B cell (primary cell): ENCODE data around the gene OR5C1. TPM values are rescaled to one million over a fixed set of nuclear protein-coding genes. Genes with fewer than 3 reads are reported as not detected.

Source experiments
- ATAC-seq: fragments of 200-7000 bp; cut with Tn5 transposase; one replicate; pipeline ENCODE4 v1.10.0; 2021; ENCODE audit warnings: low read depth, mild to moderate bottlenecking, moderate number of reproducible peaks, moderate library complexity
- CTCF ChIA-PET: fragments of 350-600 bp; sonication (Branson Sonifier 250); formaldehyde crosslinking; loops from one replicate; lab custom pipeline; 2021; ENCODE audit warnings: antibody characterized with exemption, inconsistent platforms; lab: Charles Lee
- POLR2A ChIA-PET: fragments of 350-600 bp; sonication (Branson Sonifier 250); formaldehyde crosslinking; loops from one replicate; lab custom pipeline; 2021; ENCODE audit warnings: antibody characterized with exemption; lab: Charles Lee
- DNase-seq: peaks from one replicate; pipeline ENCODE4 v3.0.0; 2013
- H2AFZ ChIP-seq: 2 replicates; pipeline ENCODE4 v1.6.1; 2012; ENCODE audit warnings: mild to moderate bottlenecking, low read depth, low read length; ENCODE audit not compliant: insufficient read depth, poor library complexity, severe bottlenecking
- H3K27ac ChIP-seq, 2 donors: 1 replicate in 1 of 2; 2 replicates in 1 of 2; pipeline ENCODE4 v1.5.1; 2012 to 2013; ENCODE audit warnings: low read length in 2 of 2, mild to moderate bottlenecking in 2 of 2, moderate library complexity in 1 of 2
- H3K27me3 ChIP-seq, 4 experiments: fragments of 200-600 bp in 1 of 4; sonication (generic) in 1 of 4; replicated peaks in 1 of 4; 1 replicate in 2 of 4; 2 replicates in 2 of 4; pipeline versions ENCODE4 v1.6.1 to v1.7.0; 2013 to 2016; ENCODE audit warnings: low read length in 3 of 4, mild to moderate bottlenecking in 2 of 4, mixed read lengths in 1 of 4, moderate library complexity in 1 of 4; ENCODE audit not compliant: insufficient read depth in 4 of 4, control insufficient read depth in 3 of 4; ENCODE audit errors: control extremely low read depth in 1 of 4
- H3K36me3 ChIP-seq, 2 experiments: replicated peaks in 1 of 2; 1 replicate in 1 of 2; 2 replicates in 1 of 2; pipeline versions ENCODE4 v1.6.1 to v1.7.1; 2013; ENCODE audit warnings: low read length in 1 of 2; ENCODE audit not compliant: insufficient read depth in 2 of 2, control insufficient read depth in 1 of 2; ENCODE audit errors: control extremely low read depth in 1 of 2, extremely low read depth in 1 of 2
- H3K4me1 ChIP-seq, 2 donors: fragments of 200-600 bp in 1 of 2; sonication (generic) in 1 of 2; 1 replicate in 1 of 2; 2 replicates in 1 of 2; pipeline versions ENCODE4 v1.5.1 to v1.6.1; 2013 to 2017; ENCODE audit warnings: low read length in 2 of 2; ENCODE audit not compliant: control insufficient read depth in 2 of 2, insufficient read depth in 2 of 2
- H3K4me2 ChIP-seq: replicated peaks from 2 replicates; pipeline ENCODE3; 2012; ENCODE audit warnings: mild to moderate bottlenecking, low read depth, low read length; ENCODE audit not compliant: poor library complexity, severe bottlenecking
- H3K4me3 ChIP-seq, 5 experiments: fragments of 200-600 bp in 1 of 5; sonication (generic) in 1 of 5; 1 replicate in 3 of 5; 2 replicates in 2 of 5; pipeline versions ENCODE4 v1.5.1 to v1.7.0; 2011 to 2016; ENCODE audit warnings: low read length in 4 of 5, mild to moderate bottlenecking in 4 of 5, low read depth in 2 of 5, control low read depth in 1 of 5, moderate library complexity in 1 of 5; ENCODE audit not compliant: insufficient read depth in 1 of 5; ENCODE audit errors: control extremely low read depth in 1 of 5, extremely low read depth in 1 of 5
- H3K79me2 ChIP-seq: fragments of 200-600 bp; sonication (generic); one replicate; pipeline ENCODE4 v1.6.0; 2016; ENCODE audit warnings: low read length; ENCODE audit not compliant: control insufficient read depth, insufficient read depth
- H3K9ac ChIP-seq: fragments of 200-600 bp; sonication (generic); 2 replicates; pipeline ENCODE4 v1.6.1; 2017; ENCODE audit warnings: mild to moderate bottlenecking, low read length, moderate library complexity
- H3K9me3 ChIP-seq, 3 donors: one replicate each; pipeline versions ENCODE4 v1.6.1 to v1.7.1; 2013; ENCODE audit warnings: low read length in 2 of 3; ENCODE audit not compliant: control insufficient read depth in 2 of 3, insufficient read depth in 1 of 3; ENCODE audit errors: control extremely low read depth in 1 of 3
- H4K20me1 ChIP-seq: 2 replicates; pipeline ENCODE4 v1.6.0; 2012; ENCODE audit warnings: mild to moderate bottlenecking, low read length; ENCODE audit not compliant: insufficient read depth, control insufficient read depth, poor library complexity, severe bottlenecking
- H3K27ac Mint-ChIP-seq: one replicate; pipeline ENCODE4 v1.8.0; 2021; ENCODE audit warnings: mixed read lengths
- H3K27me3 Mint-ChIP-seq: one replicate; pipeline ENCODE4 v1.8.0; 2021; ENCODE audit warnings: mixed read lengths
- H3K4me1 Mint-ChIP-seq: one replicate; pipeline ENCODE4 v1.8.0; 2021; ENCODE audit warnings: mixed read lengths
- H3K4me3 Mint-ChIP-seq: one replicate; pipeline ENCODE4 v1.8.0; 2021; ENCODE audit warnings: mixed read lengths
- H3K9me3 Mint-ChIP-seq: one replicate; pipeline ENCODE4 v1.8.0; 2022; ENCODE audit warnings: mixed read lengths; ENCODE audit not compliant: insufficient read depth
- EZH2 ChIP-seq: IDR thresholded peaks from 2 replicates; pipeline ENCODE4 v1.6.1; 2012; ENCODE audit warnings: borderline replicate concordance, low read depth, mild to moderate bottlenecking, moderate library complexity, low read length; ENCODE audit not compliant: insufficient read depth, poor library complexity, severe bottlenecking
- WGBS: methylation state at CpG from one replicate; pipeline ENCODE4 v1.1.5; 2013; ENCODE audit warnings: missing lambda C conversion rate; ENCODE audit not compliant: insufficient coverage; 5-methylcytosine and 5-hydroxymethylcytosine counted together
- intact Hi-C: fragments of 100-400 bp; cut with micrococcal nuclease; formaldehyde crosslinking; loops from one replicate; pipeline ENCODE4 v1.10.0; 2022
- polyA plus RNA-seq: library from polyadenylated mRNA; depleted of rRNA; stranded (reverse); fragments of >200 nt; gene quantifications from 2 replicates; pipeline ENCODE4 v1.2.3, GENCODE V29; 2012
- total RNA-seq, 2 donors: library from RNA; stranded (reverse); fragments of 120-200 nt in 1 of 2; gene quantifications; 1 replicate in 1 of 2; 2 replicates in 1 of 2; pipeline versions ENCODE4 v1.2.3 to v1.2.4, GENCODE V29; 2013 to 2022
- TF ChIP-seq, protein P1 (sequence below): fragments of 200-600 bp; IDR thresholded peaks from one replicate; pipeline ENCODE4 v1.8.0; 2022; ENCODE audit warnings: antibody characterized with exemption, mild to moderate bottlenecking

OR5C1 gene
- total and polyA plus RNA-seq, 2 donors (not counting 1 experiment from before 2014, with no cell fraction given) = not detected

DNA sequence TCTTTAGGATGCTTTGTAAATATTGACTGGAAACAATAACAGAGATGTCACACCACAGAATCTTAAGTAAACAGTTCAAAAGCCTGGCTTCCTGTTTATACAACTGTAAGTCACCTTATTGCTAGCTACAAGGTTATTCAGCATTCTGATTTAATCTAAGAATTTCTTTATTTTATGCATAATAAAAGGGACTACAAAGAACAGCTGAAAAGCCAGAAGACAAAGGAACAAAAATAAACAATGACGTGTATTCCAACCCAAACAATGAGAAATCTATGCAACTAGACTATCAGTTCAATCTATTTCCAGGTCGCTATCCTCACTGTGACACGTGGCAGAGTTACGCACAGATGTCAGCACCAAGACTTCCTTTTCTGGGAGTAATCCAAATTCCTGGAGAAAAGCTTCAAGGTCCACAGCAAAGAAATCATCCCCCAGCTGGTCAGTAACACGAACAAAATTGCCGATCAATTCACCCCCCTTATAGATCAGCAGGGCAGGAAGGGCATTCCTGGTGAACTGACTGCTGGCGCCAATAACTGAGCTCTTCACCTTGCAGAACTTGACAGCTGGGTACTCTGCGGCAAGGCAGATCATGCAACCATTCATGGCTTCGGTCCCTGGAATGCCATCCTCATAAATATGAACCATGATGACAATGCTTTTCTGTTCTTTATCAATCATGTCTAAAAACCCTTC lies 31.2 kb downstream of the OR5C1 start:
- Histone ChIP-seq H3K9ac (no peak overlapping the region), H3K4me1 (peaks cover 19 to 22% of the 10 kb centered on the region in 2 donors), H3K9me3 (no peaks in the 10 kb centered on the region), H3K79me2 (peaks cover 3% of the 10 kb centered on the region), H3K27me3 (no peaks in the 10 kb centered on the region), H3K4me2 (no peak overlapping the region), H2AFZ (no peak overlapping the region), H3K4me3 (no peak overlapping the region), H3K36me3 (peaks cover 3 to 35% of the 10 kb centered on the region in 2 experiments), H3K27ac (no peak overlapping the region), H4K20me1 (no peaks in the 10 kb centered on the region)
- ChIA-PET CTCF (interaction anchor here (1.0 to 1.3 kb wide), 2 partner anchors 9 to 722 kb away, joined by 3 to 4 read pairs; no protein-coding TSS in a partner anchor), POLR2A (no interaction called here)
- no peak overlapping the region for H3K27ac Mint-ChIP-seq
- ATAC-seq (no peak), DNase-seq (no peak)
- H3K9me3 Mint-ChIP-seq = no peaks in the 10 kb centered on the region
- H3K4me3 Mint-ChIP-seq = no peak overlapping the region
- H3K27me3 Mint-ChIP-seq = no peaks in the 10 kb centered on the region
- over 99% methylated on average over 8 of the region's 9 CpGs for WGBS
- TF ChIP-seq EZH2 = no peak
- TF ChIP-seq, protein P1, sequence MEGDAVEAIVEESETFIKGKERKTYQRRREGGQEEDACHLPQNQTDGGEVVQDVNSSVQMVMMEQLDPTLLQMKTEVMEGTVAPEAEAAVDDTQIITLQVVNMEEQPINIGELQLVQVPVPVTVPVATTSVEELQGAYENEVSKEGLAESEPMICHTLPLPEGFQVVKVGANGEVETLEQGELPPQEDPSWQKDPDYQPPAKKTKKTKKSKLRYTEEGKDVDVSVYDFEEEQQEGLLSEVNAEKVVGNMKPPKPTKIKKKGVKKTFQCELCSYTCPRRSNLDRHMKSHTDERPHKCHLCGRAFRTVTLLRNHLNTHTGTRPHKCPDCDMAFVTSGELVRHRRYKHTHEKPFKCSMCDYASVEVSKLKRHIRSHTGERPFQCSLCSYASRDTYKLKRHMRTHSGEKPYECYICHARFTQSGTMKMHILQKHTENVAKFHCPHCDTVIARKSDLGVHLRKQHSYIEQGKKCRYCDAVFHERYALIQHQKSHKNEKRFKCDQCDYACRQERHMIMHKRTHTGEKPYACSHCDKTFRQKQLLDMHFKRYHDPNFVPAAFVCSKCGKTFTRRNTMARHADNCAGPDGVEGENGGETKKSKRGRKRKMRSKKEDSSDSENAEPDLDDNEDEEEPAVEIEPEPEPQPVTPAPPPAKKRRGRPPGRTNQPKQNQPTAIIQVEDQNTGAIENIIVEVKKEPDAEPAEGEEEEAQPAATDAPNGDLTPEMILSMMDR = no peak
- H3K4me1 Mint-ChIP-seq = peaks cover 33% of the 10 kb centered on the region
- intact Hi-C loops = no loop called here

DNA sequence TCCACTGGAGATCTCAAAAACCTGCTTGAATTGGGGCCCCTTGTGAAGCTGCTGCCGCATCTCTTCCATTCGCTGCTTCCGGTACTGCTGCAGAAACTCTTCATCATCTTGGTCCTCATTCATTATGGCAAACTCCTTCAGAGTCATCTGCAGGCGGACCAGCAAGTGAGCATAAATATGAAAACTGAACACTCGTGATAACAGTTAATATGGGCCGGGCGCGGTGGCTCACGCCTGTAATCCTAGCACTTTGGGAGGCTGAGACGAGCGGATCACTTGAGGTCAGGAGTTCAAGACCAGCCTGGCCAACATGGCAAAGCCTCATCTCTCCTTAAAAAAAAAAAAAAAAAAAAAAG lies 31.7 kb downstream of the OR5C1 start:
- intact Hi-C loops = no loop called here
- Histone ChIP-seq H2AFZ (no peak overlapping the region), H3K4me1 (peaks cover 18 to 20% of the 10 kb centered on the region in 2 donors), H3K79me2 (peaks cover 3% of the 10 kb centered on the region), H3K36me3 (peaks cover 3 to 35% of the 10 kb centered on the region in 2 experiments), H3K9me3 (no peaks in the 10 kb centered on the region), H3K27ac (no peak overlapping the region), H4K20me1 (no peaks in the 10 kb centered on the region), H3K9ac (no peak overlapping the region), H3K27me3 (no peaks in the 10 kb centered on the region), H3K4me2 (no peak overlapping the region), H3K4me3 (no peak overlapping the region)
- WGBS = 96% methylated on average over 9 of the region's 11 CpGs
- H3K27ac Mint-ChIP-seq = no peak overlapping the region
- H3K27me3 Mint-ChIP-seq = no peaks in the 10 kb centered on the region
- DNase-seq = no peak
- no peaks in the 10 kb centered on the region for H3K9me3 Mint-ChIP-seq
- POLR2A ChIA-PET = no interaction called here
- no peak for ATAC-seq
- H3K4me3 Mint-ChIP-seq = no peak overlapping the region
- TF ChIP-seq, protein P1 = no peak
- TF ChIP-seq EZH2 = no peak
- H3K4me1 Mint-ChIP-seq = peaks cover 30% of the 10 kb centered on the region
- CTCF ChIA-PET = interaction anchor here (1.0 to 1.3 kb wide), 2 partner anchors 10 to 722 kb away, joined by 3 to 4 read pairs; no protein-coding TSS in a partner anchor
